Ishikawa (cell line): ENCODE data around the gene HAPLN3.

Experiments used
- CEBPB ChIP-seq: IDR thresholded peaks from 2 replicates; pipeline ENCODE4 v1.6.1; 2012
- CREB1 ChIP-seq: IDR thresholded peaks from 2 replicates; pipeline ENCODE4 v1.6.1; 2012; ENCODE audit warnings: low read depth
- EGR1 ChIP-seq: IDR thresholded peaks from 2 replicates; pipeline ENCODE4 v1.6.1; 2012
- EP300 ChIP-seq: IDR thresholded peaks from 2 replicates; pipeline ENCODE4 v1.6.1; 2012; ENCODE audit warnings: borderline replicate concordance
- FOXM1 ChIP-seq: IDR thresholded peaks from 2 replicates; pipeline ENCODE4 v1.6.1; 2012; ENCODE audit warnings: low read depth, borderline replicate concordance
- MAX ChIP-seq: IDR thresholded peaks from 2 replicates; pipeline ENCODE4 v1.6.1; 2012
- NFIC ChIP-seq: IDR thresholded peaks from 2 replicates; pipeline ENCODE4 v1.6.1; 2012
- RAD21 ChIP-seq: IDR thresholded peaks from 2 replicates; pipeline ENCODE4 v1.6.1; 2012; ENCODE audit warnings: low read depth
- TAF1 ChIP-seq: IDR thresholded peaks from 2 replicates; pipeline ENCODE4 v1.6.1; 2012; ENCODE audit warnings: low read depth, mild to moderate bottlenecking
- TCF12 ChIP-seq: IDR thresholded peaks from 2 replicates; pipeline ENCODE4 v1.6.1; 2012; ENCODE audit warnings: low read depth
- USF1 ChIP-seq: IDR thresholded peaks from 2 replicates; pipeline ENCODE4 v1.6.1; 2012
- YY1 ChIP-seq: IDR thresholded peaks from 2 replicates; pipeline ENCODE4 v1.6.1; 2012; ENCODE audit warnings: low read depth
- ZBTB7A ChIP-seq: IDR thresholded peaks from 2 replicates; pipeline ENCODE4 v1.6.1; 2012; ENCODE audit warnings: low read depth
- TF ChIP-seq, protein P1 (sequence below): IDR thresholded peaks from 2 replicates; pipeline ENCODE4 v1.6.1; 2012; ENCODE audit warnings: low read depth, mild to moderate bottlenecking

DNA sequence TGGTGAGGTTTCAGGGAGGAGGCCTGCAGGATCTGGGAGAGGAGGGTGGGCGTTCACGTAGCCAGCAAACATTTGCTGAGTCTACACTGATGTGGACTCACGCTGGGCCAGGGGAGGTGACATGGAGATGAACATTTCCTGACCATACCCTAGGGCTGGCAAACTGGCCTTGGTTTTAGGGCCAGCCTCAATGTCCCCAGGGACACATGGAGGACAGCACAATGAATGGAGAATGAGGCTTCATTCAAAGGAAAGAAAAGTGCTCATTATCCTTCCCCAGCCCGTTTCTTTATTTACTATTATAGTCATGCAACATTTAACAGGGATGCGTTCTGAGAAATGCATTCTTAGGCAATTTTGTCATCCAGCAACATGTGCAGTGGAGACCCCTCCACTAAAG lies 65.3 kb downstream of the HAPLN3 start:
- no peak for TF ChIP-seq EP300
- no peak for TF ChIP-seq ZBTB7A
- no peak for TF ChIP-seq YY1
- no peak for TF ChIP-seq TAF1
- no peak for TF ChIP-seq FOXM1
- TF ChIP-seq EGR1 = no peak
- TF ChIP-seq, protein P1, sequence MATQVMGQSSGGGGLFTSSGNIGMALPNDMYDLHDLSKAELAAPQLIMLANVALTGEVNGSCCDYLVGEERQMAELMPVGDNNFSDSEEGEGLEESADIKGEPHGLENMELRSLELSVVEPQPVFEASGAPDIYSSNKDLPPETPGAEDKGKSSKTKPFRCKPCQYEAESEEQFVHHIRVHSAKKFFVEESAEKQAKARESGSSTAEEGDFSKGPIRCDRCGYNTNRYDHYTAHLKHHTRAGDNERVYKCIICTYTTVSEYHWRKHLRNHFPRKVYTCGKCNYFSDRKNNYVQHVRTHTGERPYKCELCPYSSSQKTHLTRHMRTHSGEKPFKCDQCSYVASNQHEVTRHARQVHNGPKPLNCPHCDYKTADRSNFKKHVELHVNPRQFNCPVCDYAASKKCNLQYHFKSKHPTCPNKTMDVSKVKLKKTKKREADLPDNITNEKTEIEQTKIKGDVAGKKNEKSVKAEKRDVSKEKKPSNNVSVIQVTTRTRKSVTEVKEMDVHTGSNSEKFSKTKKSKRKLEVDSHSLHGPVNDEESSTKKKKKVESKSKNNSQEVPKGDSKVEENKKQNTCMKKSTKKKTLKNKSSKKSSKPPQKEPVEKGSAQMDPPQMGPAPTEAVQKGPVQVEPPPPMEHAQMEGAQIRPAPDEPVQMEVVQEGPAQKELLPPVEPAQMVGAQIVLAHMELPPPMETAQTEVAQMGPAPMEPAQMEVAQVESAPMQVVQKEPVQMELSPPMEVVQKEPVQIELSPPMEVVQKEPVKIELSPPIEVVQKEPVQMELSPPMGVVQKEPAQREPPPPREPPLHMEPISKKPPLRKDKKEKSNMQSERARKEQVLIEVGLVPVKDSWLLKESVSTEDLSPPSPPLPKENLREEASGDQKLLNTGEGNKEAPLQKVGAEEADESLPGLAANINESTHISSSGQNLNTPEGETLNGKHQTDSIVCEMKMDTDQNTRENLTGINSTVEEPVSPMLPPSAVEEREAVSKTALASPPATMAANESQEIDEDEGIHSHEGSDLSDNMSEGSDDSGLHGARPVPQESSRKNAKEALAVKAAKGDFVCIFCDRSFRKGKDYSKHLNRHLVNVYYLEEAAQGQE = no peak
- TF ChIP-seq USF1 = no peak
- TF ChIP-seq RAD21 = no peak
- no peak for TF ChIP-seq CREB1
- TF ChIP-seq MAX = no peak
- no peak for TF ChIP-seq NFIC
- TF ChIP-seq TCF12 = no peak
- no peak for TF ChIP-seq CEBPB
